GM19240 (cell line): ENCODE measurements around the gene CCSER2.
"Not testable (repeated sequence)": the region's sequence is repeated elsewhere in the genome, so short reads cannot be mapped to it uniquely, and the experiment has no call there.

Experiments
- DNase-seq: peaks from one replicate; pipeline ENCODE4 v3.0.0; 2011; ENCODE audit warnings: low spot score; ENCODE audit not compliant: insufficient read length

The CCSER2 gene

DNA sequence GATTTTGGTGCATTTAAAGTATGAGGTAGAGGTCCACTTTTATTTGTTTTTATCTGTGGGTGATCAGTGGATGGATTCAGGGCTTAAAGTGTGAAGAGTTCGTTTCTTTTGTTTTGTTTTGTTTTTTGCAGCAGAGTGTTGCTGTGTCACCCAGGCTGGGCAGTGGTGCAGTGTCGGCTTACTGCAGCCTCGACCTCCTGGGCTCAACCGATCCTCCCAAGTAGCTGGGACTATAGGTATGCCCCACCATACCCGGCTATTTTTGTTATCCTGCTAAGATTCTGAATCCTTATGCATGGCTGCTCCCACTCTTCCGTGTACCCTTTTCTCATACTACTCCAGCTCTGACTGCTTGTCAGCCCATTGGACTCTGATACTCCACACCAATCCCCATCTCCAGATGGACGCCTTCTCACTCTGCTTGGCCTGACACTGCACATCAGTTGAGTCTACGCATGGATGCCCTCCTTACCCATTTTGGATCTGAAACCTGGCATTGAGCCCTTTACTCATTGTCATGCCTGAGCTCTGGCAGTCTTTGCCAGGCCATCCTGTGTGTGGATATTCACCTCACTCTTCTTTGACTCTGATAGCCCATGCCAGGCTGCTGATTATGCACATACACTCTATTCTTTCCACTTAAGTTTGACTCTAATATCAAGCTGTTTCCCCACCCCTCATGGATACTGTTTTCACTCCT lies 119.5 kb downstream of the CCSER2 start:
- no peak for DNase-seq

DNA sequence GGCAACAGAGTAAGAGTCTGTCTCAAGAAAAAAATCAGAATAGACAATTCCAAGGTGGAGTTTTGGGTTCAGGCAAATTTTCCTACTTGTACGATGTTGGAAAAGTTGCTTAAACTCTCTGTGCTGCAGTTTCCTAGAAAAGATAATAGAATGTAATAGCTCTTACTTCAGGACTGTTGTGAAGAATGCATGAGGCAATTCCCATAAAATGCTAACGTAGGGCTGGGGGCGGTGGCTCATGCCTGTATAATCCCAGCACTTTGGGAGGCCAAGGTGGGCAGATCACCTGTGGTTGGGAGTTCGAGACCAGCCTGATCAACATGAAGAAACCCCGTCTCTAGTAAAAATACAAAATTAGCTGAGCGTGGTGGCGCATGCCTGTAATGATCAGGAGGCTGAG lies 121.0 kb downstream of the CCSER2 start:
- not testable (repeated sequence) for DNase-seq

GRCh38 chr10:84452003-84452402 lies 123.6 kb downstream of the CCSER2 start:
- DNase-seq, result no peak

DNA sequence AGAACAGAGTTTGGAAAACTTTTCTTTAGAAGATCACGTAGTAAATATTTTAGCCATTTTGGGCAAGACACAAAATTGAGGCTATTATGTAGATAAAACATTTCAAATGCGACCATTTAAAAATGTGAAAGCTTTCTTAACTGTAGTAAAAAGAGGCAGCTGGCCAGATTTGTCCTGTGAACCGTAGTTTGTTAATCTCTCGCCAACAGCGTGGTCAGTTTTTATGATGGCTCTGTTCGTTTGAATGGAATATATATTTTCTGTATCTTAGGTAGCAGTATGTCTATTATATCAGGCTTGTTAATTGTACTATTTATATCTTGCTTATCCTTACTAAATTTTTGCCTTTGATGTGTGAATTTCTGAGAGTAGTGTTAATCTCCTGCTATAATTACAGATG lies 124.9 kb downstream of the CCSER2 start:
- DNase-seq, result no peak

DNA sequence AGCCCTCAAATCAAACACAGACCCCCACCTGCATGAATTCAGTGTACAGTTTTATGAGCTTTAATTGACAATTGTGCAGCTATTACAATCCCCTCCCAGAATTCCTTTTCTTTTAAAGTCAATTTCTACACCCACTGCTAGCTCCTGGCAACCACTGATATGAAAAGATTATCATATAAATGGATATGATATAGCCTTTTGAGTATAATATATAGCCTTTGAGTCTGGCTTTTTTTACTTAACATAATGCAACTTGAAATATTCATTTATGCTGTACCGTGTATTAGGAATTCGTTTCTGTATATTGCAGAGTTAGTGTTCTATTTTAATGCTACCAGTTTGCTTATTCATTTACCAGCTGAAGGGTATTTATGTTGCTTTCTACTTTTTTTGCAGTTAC lies 127.7 kb downstream of the CCSER2 start:
- no peak for DNase-seq

DNA sequence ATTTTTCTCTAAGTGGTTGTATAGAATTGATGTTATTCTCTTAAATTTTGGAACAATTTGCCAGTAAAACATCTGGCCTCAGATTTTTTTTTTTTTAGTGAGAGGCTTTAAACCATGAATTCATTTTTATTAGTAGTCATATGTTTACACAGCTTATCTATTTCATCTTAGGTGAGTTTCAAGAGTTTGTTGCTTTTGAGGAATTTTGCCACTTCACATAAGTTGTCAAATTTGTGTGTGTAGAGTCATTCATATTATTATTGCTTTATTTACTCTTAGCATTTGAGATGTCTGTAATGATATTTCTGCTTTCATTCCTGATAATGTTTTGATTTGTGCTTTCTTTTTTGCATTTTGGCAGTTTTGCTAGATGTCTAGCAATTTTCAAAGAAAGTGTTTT lies 132.1 kb downstream of the CCSER2 start:
- no peak for DNase-seq

GRCh38 chr10:84469470-84469869 lies 141.1 kb downstream of the CCSER2 start:
- no peak for DNase-seq

GRCh38 chr10:84473136-84473535 lies 144.7 kb downstream of the CCSER2 start:
- no peak for DNase-seq

- DNase-seq, result no peak
Measured at GRCh38 chr10:84477398-84478128, 149.2 kb downstream of the CCSER2 start.

DNA sequence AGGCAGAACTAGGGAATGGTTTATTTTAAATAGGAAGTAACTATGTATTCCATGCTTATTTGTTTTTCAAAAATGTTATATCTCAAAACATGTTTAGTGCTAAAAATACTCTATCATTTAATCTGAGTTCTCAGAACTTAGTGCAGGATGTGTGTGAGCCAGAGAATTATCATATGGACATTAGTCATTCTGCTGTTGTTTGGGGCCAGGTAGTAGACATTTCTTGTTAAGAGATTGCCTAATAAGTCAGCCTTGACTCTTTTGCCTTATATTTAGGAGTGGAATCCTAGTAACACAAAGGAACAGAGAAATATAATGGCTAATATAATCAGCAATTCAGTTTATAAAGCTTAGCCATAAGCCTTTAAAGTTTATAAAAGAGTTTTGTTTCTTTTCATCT lies 149.8 kb downstream of the CCSER2 start:
- DNase-seq, result no peak

DNA sequence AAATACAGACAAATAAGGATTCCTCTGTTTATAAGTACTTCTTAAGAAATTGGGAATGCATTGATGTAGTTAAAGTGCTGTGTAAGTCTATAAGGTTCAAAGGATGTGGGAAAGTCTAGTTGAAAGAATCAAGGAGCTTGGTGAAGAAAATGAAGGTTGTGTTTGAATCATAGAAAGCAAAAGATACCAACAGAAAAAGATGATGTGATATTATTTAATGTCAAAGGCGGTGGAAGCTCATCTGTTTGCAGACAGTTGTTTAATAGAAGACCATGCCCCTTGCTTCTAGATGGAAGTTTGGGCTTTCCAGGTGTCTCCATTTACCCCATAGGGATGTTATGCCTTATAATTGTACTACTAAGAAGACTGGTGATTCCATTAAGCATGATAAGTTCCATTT lies 150.3 kb downstream of the CCSER2 start:
- DNase-seq, result no peak

- DNase-seq, result no peak
Measured at GRCh38 chr10:84484541-84484940, 156.2 kb downstream of the CCSER2 start.

DNA sequence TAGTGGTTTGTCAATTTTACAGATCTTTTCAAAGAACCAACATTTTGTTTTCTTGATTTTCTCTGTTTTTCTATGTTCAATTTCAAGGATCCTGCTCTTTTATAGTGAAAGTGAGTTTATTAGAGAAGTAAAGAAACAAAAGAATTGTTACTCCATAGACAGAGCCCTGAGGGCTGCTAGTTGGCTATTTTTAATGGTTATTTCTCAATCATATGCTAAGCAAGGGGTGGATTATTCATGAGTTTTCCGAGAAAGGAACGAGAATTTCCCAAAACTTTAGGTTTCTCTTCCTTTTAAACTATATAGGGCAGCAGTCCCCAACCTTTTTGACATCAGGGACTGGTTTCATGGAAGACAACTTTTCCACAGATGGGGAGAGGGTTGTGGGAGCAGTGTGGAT lies 165.0 kb downstream of the CCSER2 start:
- DNase-seq, result no peak

DNA sequence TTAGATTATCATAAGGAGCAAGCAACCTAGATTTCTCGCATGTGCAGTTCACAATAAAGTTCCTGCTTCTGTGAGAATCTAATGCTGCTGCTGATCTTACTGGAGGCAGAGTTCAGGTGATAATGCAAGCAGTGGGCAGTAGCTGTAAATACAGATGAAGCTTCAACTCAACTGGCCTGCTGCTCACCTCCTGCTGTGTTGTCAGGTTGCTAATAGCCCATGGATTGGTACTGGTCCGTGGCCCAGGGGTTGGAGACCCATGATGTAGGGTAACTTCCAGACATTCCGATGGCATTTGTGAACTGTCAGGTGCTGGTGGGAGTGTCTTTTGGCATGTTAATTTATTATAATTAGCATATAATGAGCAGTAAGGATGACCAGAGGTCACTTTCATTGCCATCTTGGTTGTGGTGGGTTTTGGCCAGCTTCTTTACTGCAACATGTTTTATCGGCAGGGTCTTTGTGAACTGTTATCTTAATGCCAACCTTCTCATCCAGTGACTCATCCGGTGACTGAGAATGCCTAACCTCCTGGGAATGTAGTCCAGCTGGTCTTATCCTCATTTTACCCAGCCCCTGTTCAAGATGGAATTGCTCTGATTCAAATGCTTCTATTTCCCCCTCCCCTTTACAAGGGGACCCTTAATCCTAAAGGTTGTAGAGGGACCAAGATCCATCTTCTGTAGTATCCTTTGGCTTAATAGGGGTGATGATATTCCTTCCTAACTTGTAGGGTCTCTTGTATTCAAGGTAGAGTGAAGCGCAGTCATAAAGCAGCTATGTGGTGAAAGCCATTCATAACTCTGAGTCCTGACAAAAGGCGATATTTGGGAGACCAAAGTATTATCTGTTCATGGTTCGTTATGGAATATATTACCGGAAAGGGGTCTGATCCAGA lies 165.8 kb downstream of the CCSER2 start:
- no peak for DNase-seq

GRCh38 chr10:84494849-84495180 lies 166.4 kb downstream of the CCSER2 start:
- no peak for DNase-seq

DNA sequence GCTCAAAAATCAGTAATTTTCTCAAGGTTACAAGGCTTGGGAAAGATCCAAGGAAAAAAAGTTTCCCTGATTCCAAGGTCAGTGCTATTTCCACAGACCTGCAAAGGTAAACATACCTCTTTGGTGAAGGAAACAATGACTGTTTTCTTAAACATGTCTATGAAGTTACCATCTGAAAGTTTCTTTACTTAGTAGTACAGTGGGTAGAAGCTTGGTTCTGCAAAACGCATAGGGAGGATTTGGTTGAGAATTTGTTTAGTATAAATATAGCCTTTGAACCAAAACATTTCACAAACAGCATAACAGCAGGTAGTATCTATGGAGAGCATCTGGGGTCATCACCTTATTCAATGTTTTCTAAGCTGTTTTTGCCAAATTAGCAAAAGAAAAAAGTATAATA lies 169.6 kb downstream of the CCSER2 start:
- no peak for DNase-seq

DNA sequence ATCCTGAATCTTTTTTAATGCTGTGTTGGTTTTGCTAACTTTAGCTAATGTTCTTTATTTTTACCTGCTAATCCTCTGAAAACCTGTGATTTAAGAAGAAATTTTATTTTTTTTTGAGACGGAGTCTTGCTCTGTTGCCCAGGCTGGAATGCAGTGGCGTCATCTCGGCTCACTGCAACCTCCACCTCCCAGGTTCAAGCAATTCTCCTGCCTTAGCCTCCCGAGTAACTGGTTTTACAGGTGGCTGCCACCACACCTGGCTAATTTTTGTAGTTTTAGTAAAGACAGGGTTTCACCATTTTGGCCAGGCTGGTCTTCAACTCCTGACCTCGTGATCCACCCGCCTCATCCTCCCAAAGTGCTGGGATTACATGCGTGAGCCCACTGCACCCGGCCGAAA lies 170.7 kb downstream of the CCSER2 start:
- not testable (repeated sequence) for DNase-seq

DNA sequence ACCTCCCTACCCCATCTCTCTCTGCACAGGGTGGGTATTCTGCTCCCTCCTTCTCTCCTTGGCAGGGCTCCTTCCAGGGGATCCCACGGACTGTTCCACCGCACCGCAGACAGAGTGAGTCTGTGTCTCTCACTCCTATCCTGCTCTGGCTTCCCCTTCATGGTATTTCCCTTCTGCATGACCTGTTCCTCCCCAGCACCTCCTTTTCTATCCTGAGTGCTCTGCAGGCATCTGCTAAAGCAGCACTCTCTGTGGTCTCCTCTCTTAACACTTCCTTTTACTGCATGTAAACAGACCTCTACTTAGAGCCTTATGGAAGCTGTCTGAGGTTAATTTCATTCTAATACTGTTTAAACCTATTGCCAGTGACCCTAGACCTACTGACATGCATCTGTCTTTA lies 171.5 kb downstream of the CCSER2 start:
- DNase-seq, result no peak

DNA sequence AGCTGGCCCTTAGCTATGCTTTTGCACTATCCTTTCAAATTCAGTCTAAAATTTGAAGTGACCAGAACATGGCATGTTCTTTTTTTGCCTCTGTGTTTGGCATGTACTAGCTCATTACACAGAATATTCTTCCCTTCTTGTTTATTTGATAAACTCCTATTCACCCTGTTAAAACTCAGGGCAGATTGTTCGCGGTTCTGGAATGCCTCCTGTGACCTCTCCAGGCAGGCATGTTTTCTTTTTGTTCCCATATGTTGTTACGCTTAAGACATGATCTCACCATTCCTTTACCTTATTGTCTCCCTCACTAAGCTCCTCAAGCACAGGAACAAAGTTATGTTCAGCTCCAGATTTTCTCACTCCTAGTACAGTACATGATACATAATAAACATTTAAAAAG lies 181.7 kb downstream of the CCSER2 start:
- DNase-seq, result no peak

- no peak for DNase-seq
Measured at GRCh38 chr10:84511106-84511505, 182.7 kb downstream of the CCSER2 start.

DNA sequence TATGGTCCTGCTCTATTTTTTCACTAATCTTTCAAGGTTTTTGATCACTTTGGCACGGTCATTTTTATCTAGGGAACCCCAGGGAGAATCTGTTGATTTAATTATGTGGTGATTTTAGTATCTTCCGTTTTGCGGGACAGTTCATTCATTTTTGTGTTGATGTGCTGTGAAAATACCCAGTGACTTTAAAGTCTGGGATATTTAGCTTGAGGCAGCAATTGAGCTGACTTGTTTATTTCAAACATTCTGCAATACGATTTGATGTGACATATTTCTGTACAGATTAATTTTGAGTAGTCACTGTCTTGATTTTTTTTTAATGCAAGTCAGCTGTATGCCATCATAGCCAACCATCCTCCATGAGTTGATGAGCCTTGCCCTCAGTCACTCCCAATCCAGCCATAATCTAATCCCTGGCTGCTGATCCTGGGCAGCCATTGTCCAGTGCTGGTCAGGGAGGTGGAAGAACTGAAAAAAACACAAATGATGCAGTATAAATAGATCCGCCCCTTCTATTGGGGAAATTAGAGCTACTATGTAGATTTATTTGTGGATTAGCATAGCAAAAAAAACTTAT lies 183.4 kb downstream of the CCSER2 start:
- no peak for DNase-seq

DNA sequence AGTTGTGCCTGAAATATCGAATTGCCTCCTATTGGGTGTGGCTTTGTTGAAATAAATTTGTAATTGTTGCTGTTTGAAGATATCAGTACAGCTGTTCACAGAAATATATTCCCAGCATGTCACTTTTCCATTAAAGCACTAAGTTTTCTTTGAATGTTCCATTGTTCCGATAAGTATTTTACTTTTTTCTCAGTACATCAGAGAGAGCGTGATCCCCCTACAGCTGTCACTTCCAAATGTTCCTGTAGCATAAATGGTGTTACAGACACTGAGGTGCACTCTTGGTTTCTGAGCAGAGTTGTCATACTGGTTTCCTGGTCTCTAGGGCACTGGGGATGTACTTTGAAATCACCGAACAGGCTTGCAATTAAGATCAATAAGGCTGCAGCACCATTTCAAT lies 189.2 kb downstream of the CCSER2 start:
- no peak for DNase-seq
